Right renal cortex interstitium (tissue), 3 donors: ENCODE measurements around the gene SMAP2. TPM values are rescaled to one million over a fixed set of nuclear protein-coding genes. Genes with fewer than 3 reads are reported as not detected.

ENCODE experiments used
- DNase-seq, 3 donors: peaks; one replicate each; pipeline ENCODE4 v3.0.0-alpha.2; 2013; ENCODE audit warnings: low read depth in 3 of 3, low spot score in 2 of 3
- polyA plus RNA-seq, 3 donors: library from polyadenylated mRNA; unstranded; fragments of 120-200 nt; gene quantifications; one replicate each; pipeline ENCODE4 v1.2.1, GENCODE V29; 2013; ENCODE audit not compliant: insufficient read length in 3 of 3

Gene SMAP2
- polyA plus RNA-seq, 3 donors = 22.6 to 26.7 (median 23.8) TPM

- DNase-seq = no peak
Observed at GRCh38 chr1:40389322-40389803, 15.8 kb downstream of the SMAP2 start.

- no peak for DNase-seq
Observed at GRCh38 chr1:40389871-40390560, 16.5 kb downstream of the SMAP2 start.

GRCh38 chr1:40390857-40391256 lies 17.3 kb downstream of the SMAP2 start:
- DNase-seq = no peak

GRCh38 chr1:40391688-40392145 lies 18.2 kb downstream of the SMAP2 start:
- DNase-seq = no peak

- DNase-seq = no peak
Observed at GRCh38 chr1:40392221-40392620, 18.7 kb downstream of the SMAP2 start.

- no peak for DNase-seq
Observed at GRCh38 chr1:40393173-40393572, 19.6 kb downstream of the SMAP2 start.

- no peak for DNase-seq
Observed at GRCh38 chr1:40394491-40395172, 21.1 kb downstream of the SMAP2 start.

GRCh38 chr1:40395190-40396175 lies 22.0 kb downstream of the SMAP2 start:
- no peak for DNase-seq

GRCh38 chr1:40396420-40396819 lies 22.9 kb downstream of the SMAP2 start:
- no peak for DNase-seq

- DNase-seq = no peak
Observed at GRCh38 chr1:40397258-40397657, 23.7 kb downstream of the SMAP2 start.

GRCh38 chr1:40399984-40400704 lies 26.6 kb downstream of the SMAP2 start:
- DNase-seq = no peak

- no peak for DNase-seq
Observed at GRCh38 chr1:40401473-40402201, 28.1 kb downstream of the SMAP2 start.

- DNase-seq = peak in 2 of 3 donors; percentile 34 to 45
Observed at GRCh38 chr1:40404670-40405462, 31.3 kb downstream of the SMAP2 start.

- DNase-seq = no peak
Observed at GRCh38 chr1:40405812-40406211, 32.3 kb downstream of the SMAP2 start.

GRCh38 chr1:40407453-40407852 lies 33.9 kb downstream of the SMAP2 start:
- DNase-seq = no peak

- DNase-seq = no peak
Observed at GRCh38 chr1:40409467-40409866, 35.9 kb downstream of the SMAP2 start.

- no peak for DNase-seq
Observed at GRCh38 chr1:40411294-40411693, 37.8 kb downstream of the SMAP2 start.

GRCh38 chr1:40411843-40412242 lies 38.3 kb downstream of the SMAP2 start:
- no peak for DNase-seq
